ENCODE data around the gene CARHSP1. TPM values are rescaled to one million over a fixed set of nuclear protein-coding genes. Genes with fewer than 3 reads are reported as not detected.
"Not testable (repeated sequence)": the region's sequence is repeated elsewhere in the genome, so short reads cannot be mapped to it uniquely, and the experiment has no call there.

The CARHSP1 gene
- total RNA-seq, 1 donor from 2014 or later = 23.9 TPM

- no peak for TF ChIP-seq CTCF (IDR thresholded peaks at IDR 0.05; ENCODE audit: borderline replicate concordance)
- intact Hi-C loops (cut with micrococcal nuclease) = no loop called here
- Histone ChIP-seq H3K4me1 (no peaks in the 10 kb centered on the region), H3K9me3 (replicated peaks) (no peaks in the 10 kb centered on the region), H3K27ac (replicated peaks) (no peak overlapping the region), H3K36me3 (peaks cover 99% of the 10 kb centered on the region), H3K27me3 (ENCODE audit: low read depth) (no peaks in the 10 kb centered on the region), H3K4me3 (no peak overlapping the region)
- no peak for DNase-seq
Observed at GRCh38 chr16:8808613-8809353, 60.0 kb downstream of the CARHSP1 start.

- no peak overlapping the region for H3K27ac ChIP-seq (replicated peaks)
- H3K4me1 ChIP-seq = no peaks in the 10 kb centered on the region
- peaks cover 99% of the 10 kb centered on the region for H3K36me3 ChIP-seq
- intact Hi-C loops (cut with micrococcal nuclease) = no loop called here
- H3K4me3 ChIP-seq = no peak overlapping the region
- H3K27me3 ChIP-seq (ENCODE audit: low read depth) = no peaks in the 10 kb centered on the region
- H3K9me3 ChIP-seq (replicated peaks) = no peaks in the 10 kb centered on the region
- no peak for DNase-seq
- TF ChIP-seq CTCF (IDR thresholded peaks at IDR 0.05; ENCODE audit: borderline replicate concordance) = no peak
Observed at GRCh38 chr16:8808009-8808408, 60.8 kb downstream of the CARHSP1 start.

- Histone ChIP-seq H3K36me3 (peaks cover 99% of the 10 kb centered on the region), H3K4me1 (no peaks in the 10 kb centered on the region), H3K9me3 (replicated peaks) (no peaks in the 10 kb centered on the region), H3K27ac (replicated peaks) (no peak overlapping the region), H3K4me3 (no peak overlapping the region), H3K27me3 (ENCODE audit: low read depth) (no peaks in the 10 kb centered on the region)
- TF ChIP-seq CTCF (IDR thresholded peaks at IDR 0.05; ENCODE audit: borderline replicate concordance) = no peak
- no peak for DNase-seq
- intact Hi-C loops (cut with micrococcal nuclease) = no loop called here
Observed at GRCh38 chr16:8807189-8807588, 61.6 kb downstream of the CARHSP1 start.

GRCh38 chr16:8806272-8806983 is 62.4 kb downstream of the CARHSP1 start:
- Histone ChIP-seq H3K27ac (replicated peaks) (no peak overlapping the region), H3K27me3 (ENCODE audit: low read depth) (no peaks in the 10 kb centered on the region), H3K4me1 (no peaks in the 10 kb centered on the region), H3K36me3 (peaks cover 99% of the 10 kb centered on the region), H3K9me3 (replicated peaks) (no peaks in the 10 kb centered on the region), H3K4me3 (no peak overlapping the region)
- DNase-seq = no peak
- no peak for TF ChIP-seq CTCF (IDR thresholded peaks at IDR 0.05; ENCODE audit: borderline replicate concordance)
- intact Hi-C loops (cut with micrococcal nuclease) = no loop called here

GRCh38 chr16:8804313-8804712 is 64.5 kb downstream of the CARHSP1 start:
- Histone ChIP-seq H3K9me3 (replicated peaks) (no peaks in the 10 kb centered on the region), H3K27ac (replicated peaks) (no peak overlapping the region), H3K36me3 (peaks cover 79% of the 10 kb centered on the region), H3K4me3 (no peak overlapping the region), H3K4me1 (peaks cover 10% of the 10 kb centered on the region), H3K27me3 (ENCODE audit: low read depth) (no peaks in the 10 kb centered on the region)
- no peak for TF ChIP-seq CTCF (IDR thresholded peaks at IDR 0.05; ENCODE audit: borderline replicate concordance)
- intact Hi-C loops (cut with micrococcal nuclease) = no loop called here
- no peak for DNase-seq

- peaks cover 16% of the 10 kb centered on the region for H3K4me1 ChIP-seq
- H3K27me3 ChIP-seq (ENCODE audit: low read depth); DNase-seq; H3K9me3 ChIP-seq (replicated peaks); H3K27ac ChIP-seq (replicated peaks); intact Hi-C loops (cut with micrococcal nuclease); H3K4me3 ChIP-seq: not testable (repeated sequence)
- H3K36me3 ChIP-seq = peaks cover 73% of the 10 kb centered on the region
Observed at GRCh38 chr16:8803733-8804132, 65.1 kb downstream of the CARHSP1 start.
